GM12865 (cell line): ENCODE measurements around the gene CHRM2.

Experiments used
- DNase-seq: peaks from one replicate; pipeline ENCODE4 v3.0.0; 2010; ENCODE audit warnings: low read depth
- H3K4me3 ChIP-seq: 2 replicates; pipeline ENCODE4 v1.5.1; 2011; ENCODE audit warnings: mild to moderate bottlenecking, low read depth, low read length, control low read depth
- TF ChIP-seq, protein P1 (sequence below): IDR thresholded peaks from 2 replicates; pipeline ENCODE4 v1.5.1; 2011; ENCODE audit warnings: low read length, control low read depth, low read depth, inconsistent platforms; ENCODE audit not compliant: insufficient read depth; ENCODE audit errors: missing control alignments

CHRM2 gene

GRCh38 chr7:136950331-136950730 is 81.9 kb downstream of the CHRM2 start:
- no peak for DNase-seq
- H3K4me3 ChIP-seq, result no peak overlapping the region
- TF ChIP-seq, protein P1, sequence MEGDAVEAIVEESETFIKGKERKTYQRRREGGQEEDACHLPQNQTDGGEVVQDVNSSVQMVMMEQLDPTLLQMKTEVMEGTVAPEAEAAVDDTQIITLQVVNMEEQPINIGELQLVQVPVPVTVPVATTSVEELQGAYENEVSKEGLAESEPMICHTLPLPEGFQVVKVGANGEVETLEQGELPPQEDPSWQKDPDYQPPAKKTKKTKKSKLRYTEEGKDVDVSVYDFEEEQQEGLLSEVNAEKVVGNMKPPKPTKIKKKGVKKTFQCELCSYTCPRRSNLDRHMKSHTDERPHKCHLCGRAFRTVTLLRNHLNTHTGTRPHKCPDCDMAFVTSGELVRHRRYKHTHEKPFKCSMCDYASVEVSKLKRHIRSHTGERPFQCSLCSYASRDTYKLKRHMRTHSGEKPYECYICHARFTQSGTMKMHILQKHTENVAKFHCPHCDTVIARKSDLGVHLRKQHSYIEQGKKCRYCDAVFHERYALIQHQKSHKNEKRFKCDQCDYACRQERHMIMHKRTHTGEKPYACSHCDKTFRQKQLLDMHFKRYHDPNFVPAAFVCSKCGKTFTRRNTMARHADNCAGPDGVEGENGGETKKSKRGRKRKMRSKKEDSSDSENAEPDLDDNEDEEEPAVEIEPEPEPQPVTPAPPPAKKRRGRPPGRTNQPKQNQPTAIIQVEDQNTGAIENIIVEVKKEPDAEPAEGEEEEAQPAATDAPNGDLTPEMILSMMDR, result no peak

DNA sequence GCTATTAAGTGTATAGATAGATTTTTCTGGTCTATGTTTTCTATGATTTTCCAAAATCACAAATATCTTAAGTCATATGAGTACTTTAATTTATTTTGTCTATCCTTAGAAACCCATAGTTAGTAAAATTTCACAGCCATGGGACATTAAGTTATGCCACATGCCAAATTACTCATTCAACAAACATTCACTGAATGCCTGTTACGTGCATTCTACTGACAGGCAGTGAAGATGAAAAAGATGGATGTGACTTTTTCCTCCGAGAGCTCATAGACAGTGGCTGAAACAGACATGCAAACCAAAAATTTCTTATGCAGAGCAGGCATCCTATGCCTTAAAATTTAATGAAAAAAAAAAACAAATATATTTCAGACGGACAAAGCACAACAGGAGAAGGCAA is 84.9 kb downstream of the CHRM2 start:
- TF ChIP-seq, protein P1, result no peak
- no peak for DNase-seq
- no peak overlapping the region for H3K4me3 ChIP-seq

- no peak for DNase-seq
- H3K4me3 ChIP-seq, result no peak overlapping the region
- TF ChIP-seq, protein P1, result no peak
Measured at GRCh38 chr7:136956232-136956631, 87.8 kb downstream of the CHRM2 start.

GRCh38 chr7:136956671-136957070 is 88.2 kb downstream of the CHRM2 start:
- no peak overlapping the region for H3K4me3 ChIP-seq
- TF ChIP-seq, protein P1, result no peak
- no peak for DNase-seq

- H3K4me3 ChIP-seq, result no peak overlapping the region
- TF ChIP-seq, protein P1, result no peak
- no peak for DNase-seq
Measured at GRCh38 chr7:136957391-136957790, 88.9 kb downstream of the CHRM2 start.

GRCh38 chr7:136958016-136958415 is 89.6 kb downstream of the CHRM2 start:
- no peak overlapping the region for H3K4me3 ChIP-seq
- DNase-seq, result no peak
- TF ChIP-seq, protein P1, result no peak

- no peak overlapping the region for H3K4me3 ChIP-seq
- TF ChIP-seq, protein P1, result no peak
- no peak for DNase-seq
Measured at GRCh38 chr7:136964347-136964746, 95.9 kb downstream of the CHRM2 start.
